ES-I3 (cell line): ENCODE results near the gene ANKS1B.

Experiments used
- H3K36me3 ChIP-seq: 2 replicates; pipeline ENCODE4 v1.6.1; 2013; ENCODE audit warnings: mild to moderate bottlenecking, low read length, control low read depth, moderate library complexity; ENCODE audit not compliant: insufficient read depth
- H3K4me1 ChIP-seq: 2 replicates; pipeline ENCODE4 v1.6.1; 2013; ENCODE audit warnings: mild to moderate bottlenecking, control low read depth, low read length; ENCODE audit not compliant: insufficient read depth
- H3K9ac ChIP-seq: 2 replicates; pipeline ENCODE4 v1.6.1; 2013; ENCODE audit warnings: low read depth, mild to moderate bottlenecking, low read length, moderate library complexity
- H3K9me3 ChIP-seq: 2 replicates; pipeline ENCODE4 v1.6.1; 2013; ENCODE audit warnings: mild to moderate bottlenecking, low read length, moderate library complexity; ENCODE audit not compliant: control insufficient read depth, insufficient read depth

ANKS1B gene

DNA sequence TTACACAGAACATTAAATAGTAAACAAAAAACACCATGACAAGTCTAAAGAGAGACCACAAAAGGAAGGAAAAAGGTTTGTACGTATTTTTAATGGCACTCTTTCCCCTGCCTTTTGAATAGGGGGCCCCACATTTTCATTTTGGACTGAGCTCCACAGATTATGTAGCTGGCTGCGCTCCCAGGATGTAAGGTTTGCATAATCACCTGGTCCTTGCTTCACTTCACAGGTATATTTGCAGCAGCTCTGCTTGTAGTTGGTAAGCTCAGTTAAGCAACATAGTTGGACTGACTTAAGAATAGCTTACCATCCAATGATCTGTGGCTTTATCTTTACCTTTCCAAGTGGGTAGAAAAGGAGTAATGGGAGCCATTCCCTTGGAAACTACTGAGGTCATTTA, 885.0 kb downstream of the ANKS1B start:
- Histone ChIP-seq H3K4me1 (no peaks in the 10 kb centered on the region), H3K36me3 (no peaks in the 10 kb centered on the region), H3K9ac (no peak overlapping the region), H3K9me3 (no peaks in the 10 kb centered on the region)

DNA sequence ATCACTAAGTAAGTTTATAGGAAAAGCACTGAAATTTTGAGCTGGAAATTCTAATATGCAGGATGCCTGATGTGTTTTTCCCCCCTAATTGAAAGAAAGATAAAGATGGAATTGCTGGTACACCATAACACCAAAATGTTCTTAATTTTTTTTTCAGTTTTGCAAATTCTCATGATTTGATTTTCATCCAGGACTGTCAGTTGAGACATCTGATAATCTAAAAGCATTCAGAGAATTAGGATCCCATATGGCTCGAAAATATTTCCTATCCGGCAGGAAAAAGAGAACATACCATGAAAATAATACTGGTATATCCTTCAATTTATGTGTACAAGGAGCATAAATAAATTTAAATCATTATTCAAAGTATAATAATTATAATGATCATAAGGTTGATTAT, 887.6 kb downstream of the ANKS1B start:
- H3K9me3 ChIP-seq, result no peaks in the 10 kb centered on the region
- H3K4me1 ChIP-seq, result peaks cover 5% of the 10 kb centered on the region; the same call in 1 of the 2 replicates
- no peak overlapping the region for H3K9ac ChIP-seq
- no peaks in the 10 kb centered on the region for H3K36me3 ChIP-seq

DNA sequence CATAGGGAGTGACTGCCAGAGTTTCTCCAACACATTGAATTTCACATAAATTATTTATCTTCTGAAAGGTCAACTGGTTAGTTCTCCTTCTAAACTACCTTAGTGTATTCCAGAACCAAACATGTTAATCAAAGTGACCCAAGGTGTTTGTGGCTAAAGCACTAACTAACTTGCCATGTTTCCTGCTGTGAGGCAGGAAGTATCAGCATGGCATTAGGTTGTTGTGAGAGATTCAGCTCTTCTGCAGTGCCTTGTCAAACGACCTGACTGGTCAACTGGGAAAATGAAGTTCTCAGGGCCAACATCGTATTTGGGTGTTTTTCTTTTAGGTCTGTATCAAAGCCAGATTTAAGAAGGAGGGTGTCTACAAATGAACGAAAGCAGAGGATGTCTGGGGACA, 891.6 kb downstream of the ANKS1B start:
- Histone ChIP-seq H3K4me1 (peaks cover 5% of the 10 kb centered on the region; the same call in 1 of the 2 replicates), H3K9ac (no peak overlapping the region), H3K9me3 (no peaks in the 10 kb centered on the region), H3K36me3 (no peaks in the 10 kb centered on the region)

DNA sequence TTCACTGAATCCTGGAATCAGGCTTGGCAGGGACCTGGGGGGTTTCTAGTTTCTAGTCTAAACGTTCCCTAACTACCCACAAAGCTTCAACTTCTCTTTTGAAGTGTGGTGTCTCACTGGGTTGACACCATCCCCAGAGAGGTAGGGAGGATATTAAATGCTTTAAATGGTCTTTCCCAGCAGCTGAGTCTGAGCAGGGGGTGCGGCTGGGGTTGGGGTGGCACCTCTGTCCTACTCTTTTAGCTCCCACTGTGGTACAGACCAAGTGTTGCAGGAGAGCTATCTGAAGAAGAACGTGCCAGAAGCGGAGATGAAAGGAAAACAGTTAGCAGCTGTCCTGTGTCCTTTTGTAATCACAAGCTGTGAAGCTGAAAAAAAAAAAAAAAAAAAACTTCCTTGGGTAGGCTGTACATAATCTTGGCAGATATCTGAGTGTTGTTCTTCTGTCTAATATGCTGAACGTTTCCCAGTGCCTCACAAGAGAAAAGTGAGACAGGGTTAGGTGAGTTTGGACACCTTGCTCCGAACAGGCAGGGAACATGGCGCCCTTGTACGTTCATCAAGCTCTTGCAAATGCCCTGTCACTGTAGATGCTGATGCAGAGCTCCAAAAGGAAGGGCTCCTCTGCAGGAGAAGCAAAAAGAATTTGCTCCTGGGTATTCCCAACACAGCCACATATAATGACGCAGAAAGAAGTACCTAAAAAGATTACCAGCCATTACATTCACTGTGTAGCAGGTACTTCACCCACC, 892.5 kb downstream of the ANKS1B start:
- Histone ChIP-seq H3K36me3 (no peaks in the 10 kb centered on the region), H3K9ac (no peak overlapping the region), H3K4me1 (peaks cover 10% of the 10 kb centered on the region), H3K9me3 (no peaks in the 10 kb centered on the region)

DNA sequence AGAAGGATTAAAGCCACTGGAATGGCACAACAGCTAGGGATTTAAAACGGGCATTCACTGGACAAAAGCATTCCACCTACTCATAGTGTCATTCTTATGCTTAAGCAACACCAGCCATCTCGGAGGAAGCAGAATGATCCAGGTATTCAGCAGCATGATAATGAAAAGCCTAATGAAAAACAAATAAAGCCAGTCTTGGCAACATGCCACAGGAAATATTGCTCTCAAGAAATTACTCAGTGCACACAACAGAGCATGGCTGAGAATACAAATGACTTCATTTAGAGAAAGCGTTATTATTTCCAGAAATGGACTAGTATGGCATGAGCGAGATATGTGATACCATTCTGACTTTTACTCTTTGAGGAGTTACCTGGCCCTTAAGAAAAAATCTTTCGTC, 897.5 kb downstream of the ANKS1B start:
- Histone ChIP-seq H3K9me3 (no peaks in the 10 kb centered on the region), H3K36me3 (no peaks in the 10 kb centered on the region), H3K9ac (no peak overlapping the region), H3K4me1 (peaks cover 14% of the 10 kb centered on the region)

DNA sequence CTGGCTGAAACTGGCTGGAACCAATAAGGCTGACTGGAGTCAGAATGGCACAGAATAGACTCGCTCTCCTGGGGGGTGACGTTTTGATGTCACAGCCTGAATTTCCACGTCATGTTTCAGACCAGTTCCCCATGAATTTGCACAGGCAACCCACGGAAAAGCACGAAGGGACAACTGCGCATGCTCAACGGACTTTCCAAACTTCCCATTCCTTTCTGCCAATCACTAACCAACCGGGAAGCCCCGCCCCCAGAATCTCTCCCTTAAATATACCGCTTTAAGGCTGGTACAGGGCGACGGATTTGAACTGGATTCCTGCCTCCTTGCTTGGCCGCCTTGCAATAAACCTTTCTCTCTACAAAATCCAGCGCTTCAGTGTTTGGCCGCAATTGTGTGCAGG, 904.9 kb downstream of the ANKS1B start:
- Histone ChIP-seq H3K9ac (no peak overlapping the region), H3K9me3 (no peaks in the 10 kb centered on the region), H3K36me3 (no peaks in the 10 kb centered on the region), H3K4me1 (no peaks in the 10 kb centered on the region)

DNA sequence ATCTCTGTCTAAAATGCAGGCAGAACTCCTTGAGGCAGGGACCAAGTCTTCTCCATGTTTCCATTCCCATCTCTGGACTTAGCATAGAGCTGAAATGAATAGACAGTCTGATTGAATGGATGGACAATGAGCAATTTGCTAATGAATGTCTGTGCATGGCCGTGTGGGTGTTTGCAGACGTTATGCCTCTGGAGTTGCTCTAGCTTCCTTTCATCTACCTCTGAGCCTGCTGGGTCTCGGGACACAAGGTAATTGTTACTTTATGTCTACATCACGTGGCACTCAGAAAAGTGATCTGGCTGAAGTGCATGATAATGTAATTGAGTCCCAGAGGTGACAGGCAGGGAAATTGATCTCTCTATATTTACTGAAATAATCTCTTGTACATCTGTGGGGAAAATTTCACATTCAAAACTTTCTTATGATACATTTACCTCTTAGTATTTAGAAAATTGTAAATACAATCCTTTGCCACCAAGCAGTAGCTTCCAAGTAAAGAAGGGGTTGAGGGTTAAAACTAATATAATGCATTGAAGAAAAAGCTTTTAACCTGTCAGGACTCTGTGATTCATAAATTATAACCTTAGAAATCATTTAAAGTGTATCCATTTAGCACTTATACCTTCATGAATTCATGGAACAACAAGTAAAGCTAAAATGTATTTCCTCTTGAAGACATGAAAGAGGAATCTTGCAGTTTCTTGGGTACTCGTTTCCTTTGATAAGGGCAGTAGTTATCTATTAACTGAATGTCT, 915.6 kb downstream of the ANKS1B start:
- H3K9ac ChIP-seq, result no peak overlapping the region
- no peaks in the 10 kb centered on the region for H3K4me1 ChIP-seq
- no peaks in the 10 kb centered on the region for H3K36me3 ChIP-seq
- H3K9me3 ChIP-seq, result no peaks in the 10 kb centered on the region

DNA sequence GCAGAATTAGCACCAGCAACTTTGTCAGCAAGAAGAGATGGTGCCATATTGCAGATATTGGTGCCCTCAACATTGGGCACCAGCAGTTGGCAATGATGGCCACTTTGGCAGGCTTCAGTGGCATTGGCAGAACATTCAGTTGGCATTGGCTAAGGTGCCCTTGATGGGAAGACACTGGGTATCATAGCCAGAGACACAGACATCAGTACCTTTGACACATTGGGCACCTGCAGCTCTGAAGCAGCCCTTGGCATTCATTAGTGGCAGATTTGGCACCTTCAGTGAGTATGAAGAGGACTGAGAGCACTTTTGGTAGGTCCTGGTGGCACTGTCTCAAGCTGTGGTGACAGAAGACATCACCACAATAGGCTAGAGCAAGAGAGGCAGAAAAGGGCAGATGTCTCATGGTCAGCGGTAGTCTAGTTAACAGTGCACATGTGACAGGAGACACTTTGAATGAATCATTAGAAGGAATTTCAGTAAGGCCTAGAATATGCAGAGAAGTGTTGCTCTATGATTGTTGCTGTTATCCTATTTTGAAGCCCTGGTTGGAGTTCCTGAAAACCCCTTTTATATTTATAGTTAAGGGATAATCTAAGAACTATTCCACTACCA, 917.5 kb downstream of the ANKS1B start:
- Histone ChIP-seq H3K9me3 (no peaks in the 10 kb centered on the region), H3K9ac (no peak overlapping the region), H3K4me1 (no peaks in the 10 kb centered on the region), H3K36me3 (no peaks in the 10 kb centered on the region)

DNA sequence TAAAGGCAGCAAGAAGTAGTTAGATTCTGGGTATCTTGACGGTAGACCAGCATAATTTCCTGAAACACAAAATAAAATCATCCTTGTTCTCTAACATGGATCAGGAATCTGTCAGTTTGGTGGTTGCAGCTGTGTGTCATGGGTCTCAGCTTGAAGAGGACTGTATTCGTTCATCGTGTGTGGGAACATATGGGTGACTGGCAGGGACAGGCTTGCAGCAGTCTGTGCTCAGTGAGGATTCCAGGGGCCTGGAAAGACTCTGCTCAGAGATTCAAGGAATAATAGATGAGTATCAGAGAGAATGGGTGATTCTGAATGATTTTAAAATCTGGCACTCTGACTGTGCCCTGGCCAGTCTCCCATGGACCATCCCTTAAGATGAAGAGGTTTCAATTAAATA, 918.0 kb downstream of the ANKS1B start:
- H3K9me3 ChIP-seq, result no peaks in the 10 kb centered on the region
- H3K36me3 ChIP-seq, result no peaks in the 10 kb centered on the region
- H3K9ac ChIP-seq, result no peak overlapping the region
- no peaks in the 10 kb centered on the region for H3K4me1 ChIP-seq

DNA sequence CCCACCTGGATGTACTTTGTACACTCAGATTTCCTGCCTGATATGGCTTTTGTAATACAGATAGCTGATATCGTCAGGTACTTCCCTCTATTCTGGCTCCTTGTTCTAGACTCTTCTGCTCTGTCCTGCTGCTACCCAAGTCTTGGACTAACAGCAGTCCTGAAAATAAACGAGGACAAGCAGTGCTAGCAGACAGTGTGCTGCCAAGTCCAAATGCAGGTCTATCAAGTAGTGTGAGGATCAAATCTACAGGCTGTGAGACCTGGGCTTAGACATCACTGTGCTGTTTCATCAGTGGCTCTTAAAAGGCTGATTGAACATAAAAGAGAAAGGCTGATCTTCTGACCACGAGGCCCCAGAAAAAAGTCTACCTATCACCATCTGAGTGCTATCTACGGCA, 921.6 kb downstream of the ANKS1B start:
- Histone ChIP-seq H3K4me1 (no peaks in the 10 kb centered on the region), H3K36me3 (no peaks in the 10 kb centered on the region), H3K9ac (no peak overlapping the region), H3K9me3 (no peaks in the 10 kb centered on the region)

DNA sequence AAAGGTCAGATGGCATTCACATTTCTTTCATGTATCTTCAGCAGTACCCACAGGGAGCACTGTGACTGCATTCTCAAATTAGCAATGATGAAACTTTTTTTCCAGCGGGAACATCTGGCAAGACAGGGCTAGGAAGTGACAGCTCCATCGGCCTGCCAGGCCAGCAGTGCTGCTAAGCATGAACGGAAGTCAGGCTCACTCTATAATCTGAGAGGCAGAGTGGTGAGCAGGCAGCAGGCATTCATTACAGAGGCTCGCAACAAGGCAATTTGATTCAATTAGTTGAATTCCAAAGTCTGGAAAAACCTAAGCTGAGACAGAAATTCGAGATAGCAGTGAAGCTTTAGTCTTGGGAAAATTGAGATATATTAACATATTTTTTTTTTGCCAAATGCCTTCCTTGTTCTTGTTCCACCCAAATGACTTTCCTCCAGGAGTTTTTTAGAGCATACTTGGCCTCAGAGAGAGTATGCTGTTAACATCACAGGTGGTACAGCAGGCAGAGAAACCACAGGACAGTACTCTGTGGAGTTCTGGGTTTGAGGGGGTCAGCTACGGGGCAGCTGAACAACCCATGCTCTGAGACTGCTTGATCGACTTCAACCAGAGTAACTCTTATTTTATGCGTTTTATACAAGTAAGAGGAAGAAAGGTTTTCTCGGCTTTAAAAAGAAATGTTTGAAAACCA, 924.8 kb downstream of the ANKS1B start:
- Histone ChIP-seq H3K4me1 (no peaks in the 10 kb centered on the region), H3K9ac (no peak overlapping the region), H3K36me3 (no peaks in the 10 kb centered on the region), H3K9me3 (no peaks in the 10 kb centered on the region)

DNA sequence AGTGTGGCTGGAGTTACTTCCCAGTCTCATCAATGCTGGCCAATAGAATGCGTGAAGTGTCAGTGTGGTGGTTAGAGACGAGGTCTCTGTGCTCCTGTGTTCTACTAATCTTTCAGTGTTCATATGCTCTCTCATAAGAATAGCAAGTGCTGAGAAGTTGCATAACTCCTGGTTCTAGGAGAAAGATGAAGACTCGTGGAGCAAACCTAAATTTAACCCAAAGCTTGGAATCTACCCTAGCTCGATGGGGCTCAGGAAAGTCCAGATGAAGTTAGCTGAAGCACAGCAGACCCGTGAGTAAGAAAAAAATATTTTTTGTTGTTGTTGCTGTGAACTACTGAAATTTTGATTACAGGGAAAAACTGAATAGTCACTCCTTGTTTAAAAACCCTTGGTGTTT, 927.1 kb downstream of the ANKS1B start:
- no peaks in the 10 kb centered on the region for H3K36me3 ChIP-seq
- H3K9me3 ChIP-seq, result no peaks in the 10 kb centered on the region
- no peaks in the 10 kb centered on the region for H3K4me1 ChIP-seq
- H3K9ac ChIP-seq, result no peak overlapping the region

DNA sequence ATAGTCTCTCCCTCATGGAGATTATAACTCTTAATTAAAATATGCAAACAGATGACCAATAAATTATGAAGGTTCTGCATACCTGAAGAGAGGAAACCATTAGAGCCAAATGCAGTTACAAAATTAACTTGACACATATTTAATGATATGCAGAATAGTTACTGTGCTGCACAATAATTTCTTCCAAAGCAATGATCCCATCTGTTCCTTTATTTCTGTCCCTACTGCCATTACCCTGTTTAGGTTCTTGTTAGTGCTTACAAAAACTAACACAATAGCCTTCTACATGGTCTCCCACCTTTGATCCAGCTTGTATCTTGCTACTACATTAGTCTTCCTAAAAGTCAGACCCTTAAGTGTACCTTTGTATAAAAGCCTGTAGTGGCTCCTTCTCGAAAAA, 928.5 kb downstream of the ANKS1B start:
- Histone ChIP-seq H3K9me3 (no peaks in the 10 kb centered on the region), H3K36me3 (no peaks in the 10 kb centered on the region), H3K9ac (no peak overlapping the region), H3K4me1 (no peaks in the 10 kb centered on the region)

DNA sequence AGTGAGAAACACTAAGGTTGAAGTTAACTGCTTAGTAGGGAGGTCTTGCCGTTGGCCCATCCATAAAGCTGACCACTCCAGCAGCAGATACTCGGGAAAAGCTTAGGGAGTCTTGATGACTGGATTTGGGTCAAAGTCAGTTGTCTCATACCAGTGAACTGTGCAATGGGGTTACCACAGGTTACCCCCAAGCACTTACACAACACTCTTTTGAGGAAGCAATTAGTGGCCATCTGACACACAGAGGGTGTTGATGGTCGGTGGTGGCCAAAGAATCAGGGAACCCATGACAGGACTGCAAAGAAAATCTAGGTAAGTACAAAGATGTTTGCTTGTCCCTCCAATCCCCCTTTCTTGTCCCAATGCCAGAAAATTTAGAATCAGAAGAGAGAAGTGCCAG, 929.4 kb downstream of the ANKS1B start:
- Histone ChIP-seq H3K9me3 (no peaks in the 10 kb centered on the region), H3K9ac (no peak overlapping the region), H3K4me1 (no peaks in the 10 kb centered on the region), H3K36me3 (no peaks in the 10 kb centered on the region)
